GM19043 (cell line): ENCODE data around the gene SEC14L5.

ENCODE experiments used
- ATAC-seq: cut with Tn5 transposase; IDR thresholded peaks from one replicate; pipeline ENCODE4 v1.9.1; 2021; ENCODE audit warnings: low read depth; ENCODE audit not compliant: unreplicated experiment

SEC14L5 gene

GRCh38 chr16:5062790-5063765 is 104.9 kb downstream of the SEC14L5 start:
- ATAC-seq, result no peak

- ATAC-seq, result no peak
These were observed 106.8 kb downstream of the SEC14L5 start for GRCh38 chr16:5064915-5065314.

- ATAC-seq, result no peak
These were observed 107.2 kb downstream of the SEC14L5 start for GRCh38 chr16:5065326-5065725.

GRCh38 chr16:5065813-5066212 is 107.7 kb downstream of the SEC14L5 start, which contains the start of gene C16orf89:
TSS of gene C16orf89 (minus strand) at chr16:5065956. CDS start at chr16:5065908, 48 bp downstream.
- no peak for ATAC-seq

GRCh38 chr16:5066511-5066910 is 108.4 kb downstream of the SEC14L5 start:
- ATAC-seq, result no peak
